ENCODE data around the gene ITGA8.
"Not testable (repeated sequence)": the region's sequence is repeated elsewhere in the genome, so short reads cannot be mapped to it uniquely, and the experiment has no call there.

Gene ITGA8

GRCh38 chr10:15550950-15551349, 168.8 kb downstream of the ITGA8 start:
- DNase-seq (ENCODE audit: low spot score) = no peak

GRCh38 chr10:15548331-15548730, 171.4 kb downstream of the ITGA8 start:
- DNase-seq (ENCODE audit: low spot score) = no peak

GRCh38 chr10:15546606-15547005, 173.1 kb downstream of the ITGA8 start:
- DNase-seq (ENCODE audit: low spot score) = no peak

- DNase-seq (ENCODE audit: low spot score) = no peak
Observed at GRCh38 chr10:15545884-15546283, 173.8 kb downstream of the ITGA8 start.

- DNase-seq (ENCODE audit: low spot score) = no peak
Observed at GRCh38 chr10:15545266-15545665, 174.5 kb downstream of the ITGA8 start.

- no peak for DNase-seq (ENCODE audit: low spot score)
Observed at GRCh38 chr10:15543994-15544393, 175.7 kb downstream of the ITGA8 start.

- DNase-seq (ENCODE audit: low spot score) = no peak
Observed at GRCh38 chr10:15542817-15543216, 176.9 kb downstream of the ITGA8 start.

- no peak for DNase-seq (ENCODE audit: low spot score)
Observed at GRCh38 chr10:15541376-15541775, 178.3 kb downstream of the ITGA8 start.

GRCh38 chr10:15540727-15541126, 179.0 kb downstream of the ITGA8 start:
- DNase-seq (ENCODE audit: low spot score) = peak; percentile 3

- no peak for DNase-seq (ENCODE audit: low spot score)
Observed at GRCh38 chr10:15539262-15539661, 180.5 kb downstream of the ITGA8 start.

- not testable (repeated sequence) for DNase-seq (ENCODE audit: low spot score)
Observed at GRCh38 chr10:15534928-15535538, 184.7 kb downstream of the ITGA8 start.

GRCh38 chr10:15531927-15532722, 187.6 kb downstream of the ITGA8 start:
- no peak for DNase-seq (ENCODE audit: low spot score)

GRCh38 chr10:15528859-15529239, 190.9 kb downstream of the ITGA8 start:
- no peak for DNase-seq (ENCODE audit: low spot score)

- DNase-seq (ENCODE audit: low spot score) = no peak
Observed at GRCh38 chr10:15526754-15527153, 193.0 kb downstream of the ITGA8 start.

- no peak for DNase-seq (ENCODE audit: low spot score)
Observed at GRCh38 chr10:15521328-15521903, 198.3 kb downstream of the ITGA8 start.

GRCh38 chr10:15518250-15518649, 201.5 kb downstream of the ITGA8 start:
- DNase-seq (ENCODE audit: low spot score) = no peak

GRCh38 chr10:15516256-15517085, 203.3 kb downstream of the ITGA8 start:
- no peak for DNase-seq (ENCODE audit: low spot score)

GRCh38 chr10:15515202-15515601, 204.5 kb downstream of the ITGA8 start:
- DNase-seq (ENCODE audit: low spot score) = no peak

GRCh38 chr10:15510963-15511362, 208.8 kb downstream of the ITGA8 start:
- no peak for DNase-seq (ENCODE audit: low spot score)

GRCh38 chr10:15505329-15505728, 214.4 kb downstream of the ITGA8 start:
- no peak for DNase-seq (ENCODE audit: low spot score)

GRCh38 chr10:15504101-15504840, 215.5 kb downstream of the ITGA8 start:
- DNase-seq (ENCODE audit: low spot score) = no peak

Data from NAMALWA (cell line).